NCI-H1417 treated with DMSO at 0.1 percent for 48 hours (cell line): ENCODE data around the gene TSPAN16.
"Not testable (repeated sequence)": the region's sequence is repeated elsewhere in the genome, so short reads cannot be mapped to it uniquely, and the experiment has no call there.

Source experiments
- DNase-seq: peaks from one replicate; lab custom pipeline; 2025; lab: John Stamatoyannopoulos, UW

The TSPAN16 gene

DNA sequence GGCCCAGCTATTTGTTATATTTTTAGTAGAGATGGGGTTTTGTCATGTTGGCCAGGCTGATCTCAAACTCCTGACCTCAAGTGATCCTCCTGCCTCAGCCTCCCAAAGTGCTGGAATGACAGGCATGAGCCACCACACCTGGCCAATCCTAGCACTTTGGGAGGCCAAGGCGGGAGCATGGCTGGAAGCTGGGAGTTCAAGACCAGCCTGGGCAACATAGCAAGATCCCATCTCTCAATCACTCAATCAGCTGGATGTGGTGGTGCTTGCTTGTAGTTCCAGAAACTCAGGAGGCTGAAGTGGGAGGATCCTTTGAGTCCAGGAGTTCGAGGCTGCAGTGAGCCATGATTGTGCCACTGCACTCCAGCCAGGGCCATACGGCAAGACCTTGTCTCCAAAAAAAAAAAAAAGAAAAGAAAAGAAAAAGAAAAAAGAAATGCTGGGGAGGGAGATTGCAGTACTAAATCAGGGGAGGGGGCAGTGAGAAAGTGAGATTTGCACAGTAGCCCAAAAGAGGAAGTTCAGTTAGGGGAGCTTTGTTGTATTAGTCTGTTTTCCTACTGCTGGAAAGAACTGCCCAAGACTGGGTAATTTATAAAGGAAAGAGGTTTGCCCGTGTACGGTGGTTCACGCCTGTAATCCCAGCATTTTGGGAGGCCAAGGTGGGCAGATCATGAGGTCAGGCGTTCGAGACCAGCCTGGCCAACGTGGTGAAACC lies 24.5 kb downstream of the TSPAN16 start:
- not testable (repeated sequence) for DNase-seq

DNA sequence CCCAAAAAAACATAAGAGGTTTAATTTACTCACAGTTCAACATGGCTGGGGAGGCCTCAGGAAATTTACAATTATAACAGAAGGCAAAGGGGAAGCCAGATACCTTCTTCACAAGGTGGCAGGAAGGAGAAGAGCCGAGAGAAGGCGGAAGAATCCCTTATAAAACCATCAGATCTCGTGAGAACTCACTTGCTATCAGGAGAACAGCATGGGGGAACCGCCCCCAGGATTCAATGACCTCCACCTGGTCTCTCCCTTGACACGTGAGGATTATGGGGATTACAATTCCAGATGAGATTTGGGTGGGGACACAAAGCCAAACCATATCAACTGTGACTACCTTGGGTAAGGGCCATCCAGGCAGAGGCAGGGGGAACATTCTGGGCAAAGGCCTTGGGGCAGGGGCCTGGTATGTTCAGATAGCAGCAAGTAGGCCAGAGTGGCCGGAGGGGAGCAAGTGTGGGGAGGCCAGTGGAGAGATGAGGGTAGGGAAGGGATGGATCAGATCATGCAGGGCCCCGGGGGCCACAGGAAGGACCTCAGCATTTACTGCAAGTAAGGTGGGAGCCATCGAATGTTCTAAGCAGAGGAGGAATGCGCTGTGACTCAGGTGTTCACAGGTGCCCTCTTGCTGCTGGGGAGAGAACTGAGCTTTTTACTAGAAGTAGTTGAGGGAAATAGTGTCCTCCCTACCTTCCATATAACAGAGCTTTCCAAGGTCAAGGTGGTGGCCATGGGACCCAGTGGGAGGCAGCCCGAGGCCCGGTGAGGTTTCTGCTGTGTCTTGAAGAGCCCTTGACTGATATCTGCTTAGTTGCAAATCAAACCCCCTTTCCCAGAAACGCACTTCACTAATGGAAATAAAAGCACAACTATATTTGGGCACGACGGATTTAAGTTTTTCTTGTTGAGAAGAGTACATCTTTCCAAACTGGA lies 25.5 kb downstream of the TSPAN16 start:
- no peak for DNase-seq

DNA sequence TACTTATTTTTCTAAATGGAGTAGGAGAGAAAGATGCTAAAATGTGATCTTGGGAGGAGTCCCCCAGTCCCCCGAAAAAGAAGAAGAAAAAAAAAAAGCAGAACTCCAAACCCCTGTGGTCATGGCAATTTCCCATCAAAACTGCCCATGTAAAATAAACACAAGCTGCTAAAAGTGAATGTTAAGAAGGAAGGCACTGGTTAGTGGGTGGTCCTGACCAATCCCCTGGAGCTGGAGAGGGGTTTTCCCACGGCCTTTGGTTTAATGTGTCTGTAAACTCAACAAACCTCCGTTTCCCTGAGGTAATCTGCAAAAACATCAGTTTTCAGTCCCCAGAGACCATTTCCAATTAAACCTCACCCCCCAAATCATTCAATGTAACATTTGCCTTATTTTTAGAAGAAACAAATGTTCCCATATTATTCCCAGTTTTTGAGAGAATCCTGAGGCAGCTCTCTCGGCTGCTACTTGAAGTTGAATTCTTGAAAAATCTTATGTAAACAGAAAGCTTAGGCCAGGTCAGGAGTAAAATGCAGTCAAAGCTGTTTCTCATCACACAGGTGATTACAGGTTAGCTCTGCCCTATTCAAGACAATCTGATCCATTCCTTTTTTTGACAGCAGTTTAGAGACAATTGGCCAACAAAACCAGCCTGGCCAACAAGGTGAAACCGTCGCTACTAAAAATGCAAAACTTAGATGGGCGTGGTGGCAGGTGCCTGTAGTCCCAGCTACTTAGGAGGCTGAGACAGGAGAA lies 26.5 kb downstream of the TSPAN16 start:
- no peak for DNase-seq

- no peak for DNase-seq
Measured at GRCh38 chr19:11323601-11324078, 27.7 kb downstream of the TSPAN16 start.

DNA sequence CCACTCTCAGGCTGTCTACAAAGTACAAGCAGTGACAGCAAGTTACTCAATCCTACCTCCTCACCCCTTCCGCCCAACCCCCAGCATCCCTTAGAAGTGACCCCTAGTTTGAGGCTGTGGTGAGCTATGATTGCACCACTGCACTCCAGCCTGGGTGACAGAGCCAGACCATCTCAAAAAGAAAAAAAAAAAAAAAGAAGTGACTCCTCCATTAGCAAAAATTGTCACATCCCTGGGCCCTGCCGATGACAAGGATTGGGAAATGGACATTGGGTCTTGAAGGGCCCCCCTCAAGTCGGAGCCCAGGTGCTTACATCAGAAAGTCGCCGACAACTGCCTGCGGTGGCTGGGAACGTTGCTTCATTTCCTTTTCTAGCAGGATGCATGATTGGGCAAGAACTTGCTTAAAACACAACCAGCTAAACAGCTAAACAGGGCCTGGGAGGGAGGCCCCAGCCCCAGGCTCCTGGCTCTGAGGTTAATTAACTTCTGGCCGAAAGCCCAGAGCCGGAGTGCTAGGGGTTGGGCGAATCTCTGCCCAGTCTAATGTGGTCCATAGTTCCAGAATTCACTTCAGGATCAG lies 28.2 kb downstream of the TSPAN16 start:
- DNase-seq = no peak

GRCh38 chr19:11324748-11325389 lies 28.9 kb downstream of the TSPAN16 start:
- DNase-seq = no peak

GRCh38 chr19:11325544-11325943 lies 29.6 kb downstream of the TSPAN16 start:
- DNase-seq = no peak

DNA sequence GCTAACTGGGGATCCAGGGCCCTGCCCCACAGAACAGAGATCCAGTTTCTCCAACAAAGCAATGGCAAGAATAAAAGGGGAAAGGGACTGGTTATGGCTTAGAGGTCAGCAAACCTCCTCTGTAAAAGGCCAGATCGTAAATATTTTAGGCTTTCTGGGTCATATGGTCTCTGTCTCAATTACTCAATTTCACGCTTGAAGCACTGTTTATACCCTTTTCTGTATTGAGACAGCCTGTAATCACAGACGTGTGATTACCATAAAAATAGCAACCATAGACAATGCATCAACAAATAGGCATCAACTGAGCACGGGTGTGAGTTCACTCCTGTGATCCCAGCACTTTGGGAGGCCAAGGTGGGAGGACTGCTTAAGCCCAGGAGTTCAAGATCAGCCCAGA lies 34.2 kb downstream of the TSPAN16 start:
- DNase-seq = no peak

- DNase-seq = no peak
Measured at GRCh38 chr19:11331502-11331901, 35.5 kb downstream of the TSPAN16 start.

GRCh38 chr19:11332822-11333221 lies 36.9 kb downstream of the TSPAN16 start:
- no peak for DNase-seq

GRCh38 chr19:11333838-11334237 lies 37.9 kb downstream of the TSPAN16 start:
- DNase-seq = not testable (repeated sequence)

DNA sequence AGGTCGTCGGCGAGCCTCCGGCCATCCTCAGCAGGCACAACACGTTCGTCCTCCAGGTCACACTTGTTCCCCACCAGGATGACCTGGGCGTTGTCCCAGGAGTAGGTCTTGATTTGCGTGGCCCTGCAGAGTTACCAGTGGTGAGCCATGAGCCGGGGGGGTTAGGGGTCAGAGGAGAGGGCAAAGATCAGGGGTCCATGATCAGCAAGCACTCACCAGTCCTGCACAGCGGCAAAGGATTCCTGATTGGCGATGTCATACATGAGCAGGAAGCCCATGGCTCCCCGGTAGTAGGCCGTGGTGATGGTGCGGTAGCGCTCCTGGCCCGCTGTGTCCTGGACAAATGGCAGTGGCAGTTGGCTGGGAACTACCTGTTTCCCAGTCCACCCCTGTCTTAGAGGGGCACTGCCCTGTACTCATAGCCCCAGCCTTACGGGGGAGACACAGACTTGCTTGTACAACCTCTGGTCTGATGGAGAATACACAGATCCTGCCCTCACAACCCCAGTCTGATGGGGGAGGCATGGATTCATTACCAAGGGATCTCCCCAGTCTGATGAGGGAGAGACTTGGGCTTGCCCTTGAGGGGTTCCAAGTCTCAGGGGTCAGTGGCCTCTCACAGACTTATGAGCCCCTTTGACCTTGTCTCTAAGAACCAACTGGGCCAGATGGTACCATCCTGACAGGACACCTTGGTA lies 39.6 kb downstream of the TSPAN16 start:
- DNase-seq = no peak

DNA sequence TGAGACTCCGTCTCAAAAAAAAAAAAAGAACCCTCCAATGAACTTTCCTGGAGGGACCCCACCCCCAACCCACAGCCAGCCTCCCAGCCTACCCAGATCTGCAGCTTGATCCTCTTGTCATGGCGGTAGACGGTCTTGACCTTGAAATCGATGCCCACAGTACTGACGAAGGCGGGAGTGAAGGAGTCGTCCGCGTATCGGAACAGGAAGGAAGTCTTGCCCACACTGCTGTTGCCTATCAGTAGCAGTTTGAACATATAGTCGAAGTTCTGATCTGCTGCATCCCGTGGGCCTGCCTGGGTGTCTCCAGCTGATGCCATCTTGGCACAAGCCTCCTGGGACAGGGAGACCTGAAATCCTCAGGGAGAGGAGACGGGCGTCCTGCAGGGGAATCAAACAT lies 41.1 kb downstream of the TSPAN16 start:
- no peak for DNase-seq

DNA sequence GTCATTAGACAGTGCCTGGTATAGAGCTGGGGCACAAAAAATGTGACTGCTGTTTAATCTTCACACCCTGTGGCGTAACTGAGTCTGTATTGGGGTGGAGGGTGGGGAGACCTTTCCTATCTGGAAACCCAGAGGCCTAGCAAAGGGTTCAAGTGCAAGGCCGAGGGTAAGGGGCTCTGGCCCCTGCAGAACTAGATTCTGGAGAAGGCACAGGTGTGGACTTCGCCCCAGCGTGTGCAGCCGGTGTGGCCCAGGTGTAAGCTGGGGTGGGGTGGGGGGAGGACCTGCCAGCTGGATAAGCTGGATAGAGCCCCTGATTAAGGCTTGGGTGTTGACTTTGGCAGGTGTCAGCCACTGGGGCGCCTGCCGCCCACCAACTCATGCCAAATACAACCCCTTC lies 42.2 kb downstream of the TSPAN16 start:
- no peak for DNase-seq

- DNase-seq = no peak
Measured at GRCh38 chr19:11338569-11339253, 42.8 kb downstream of the TSPAN16 start.

DNA sequence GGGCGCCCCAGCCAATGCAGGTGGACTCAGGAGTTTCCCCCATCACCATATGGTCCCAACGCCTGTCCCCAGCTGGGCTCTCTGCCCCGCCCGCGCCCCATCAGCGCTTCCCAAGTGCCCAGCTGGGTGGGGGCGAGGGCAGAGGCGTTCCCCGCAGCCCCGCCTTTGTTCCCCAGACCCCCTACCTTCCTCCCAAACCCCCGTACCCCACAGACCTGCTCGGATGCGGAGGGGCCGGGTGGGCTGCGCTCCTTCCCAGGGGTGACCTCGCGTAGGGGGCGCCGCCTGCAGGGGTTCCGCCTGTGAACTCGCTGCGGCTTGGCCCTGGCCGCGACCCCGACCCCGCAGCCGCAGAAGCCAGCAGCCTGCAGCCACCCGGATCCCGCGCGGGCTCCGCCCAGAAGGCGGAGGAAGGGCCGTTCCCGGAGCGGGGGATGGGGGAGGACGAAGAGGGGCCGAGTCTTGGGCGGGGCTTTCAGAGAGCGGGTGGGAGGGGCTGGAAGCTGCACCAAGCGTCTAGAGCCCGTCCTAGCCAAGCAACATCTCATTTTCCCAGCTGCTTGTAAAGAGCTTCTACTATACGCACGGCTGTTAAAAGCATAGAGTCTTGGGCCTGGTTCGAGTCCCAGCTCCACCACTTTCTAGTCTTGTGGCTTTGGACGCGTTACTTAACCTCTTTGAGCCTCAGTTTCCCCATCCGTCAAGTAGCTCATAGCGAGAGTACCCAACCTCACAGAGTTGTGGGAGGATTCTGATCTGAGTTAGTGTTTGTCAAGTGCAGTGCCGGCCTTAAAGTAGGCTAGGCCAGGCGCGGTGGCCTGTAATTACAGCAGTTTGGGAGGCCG lies 43.5 kb downstream of the TSPAN16 start, which contains the start of gene RAB3D:
Gene RAB3D, minus strand, starts transcription at position 404 of the 845 bp plus-strand sequence. CDS start 2,258 bp downstream, outside the sequence.
- DNase-seq = peak; percentile 14

DNA sequence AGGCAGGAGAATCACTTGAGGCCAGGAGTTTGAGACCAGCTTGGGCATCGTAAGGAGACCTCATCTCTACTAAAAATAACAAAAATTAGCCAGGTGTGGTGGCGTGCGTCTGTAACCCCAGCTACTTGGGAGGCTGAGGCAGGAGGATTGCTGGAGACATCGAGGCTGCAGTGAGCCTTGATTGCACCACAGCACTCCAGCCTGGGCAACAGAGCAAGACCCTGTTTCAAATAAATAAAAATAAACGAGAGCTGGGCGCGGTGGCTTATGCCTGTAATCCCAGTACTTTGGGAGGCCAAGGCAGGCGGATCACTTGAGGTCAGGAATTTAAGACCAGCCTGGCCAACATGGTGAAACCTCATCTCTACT lies 44.1 kb downstream of the TSPAN16 start:
- not testable (repeated sequence) for DNase-seq

DNA sequence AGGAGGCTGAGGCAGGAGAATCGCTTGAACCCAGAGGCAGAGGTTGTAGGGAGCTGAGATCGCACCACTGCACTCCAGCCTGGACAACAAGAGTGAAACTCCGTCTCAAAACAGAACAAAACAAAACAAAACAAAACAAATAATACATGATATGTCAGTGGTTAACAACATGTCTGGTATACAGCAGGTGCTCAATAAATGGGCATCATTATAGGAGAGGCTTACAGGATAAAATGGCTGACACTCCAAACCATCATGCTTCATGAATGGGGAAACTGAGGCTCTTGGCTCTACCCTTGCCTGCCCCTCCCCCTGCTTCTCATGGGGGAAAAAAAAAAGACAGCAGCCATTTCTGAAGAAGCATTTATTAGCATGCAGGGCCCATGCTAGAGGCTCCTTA lies 46.5 kb downstream of the TSPAN16 start:
- no peak for DNase-seq

GRCh38 chr19:11345122-11345803 lies 49.3 kb downstream of the TSPAN16 start:
- no peak for DNase-seq
